ENCODE results near the gene C2CD4A.
"Not testable (repeated sequence)": the region's sequence is repeated elsewhere in the genome, so short reads cannot be mapped to it uniquely, and the experiment has no call there.

- not testable (repeated sequence) for TF ChIP-seq CTCF (conservative IDR thresholded peaks at IDR 0.05; ENCODE audit: low read length); EZH2phosphoT487 (IDR thresholded peaks at IDR 0.05; ENCODE audit: borderline replicate concordance)
These were observed 18.5 kb upstream of the C2CD4A start for GRCh38 chr15:62048254-62048653.

Measured in Loucy (cell line).